H1 (cell line): Measurements from ENCODE around the gene RAB34. TPM values are rescaled to one million over a fixed set of nuclear protein-coding genes. Genes with fewer than 3 reads are reported as not detected.

ENCODE experiments used
- CTCF ChIA-PET: fragments of 300-600 bp; sonication (Branson Sonifier 250); formaldehyde crosslinking; loops from one replicate; lab custom pipeline; 2021; ENCODE audit not compliant: partially characterized antibody; lab: Charles Lee
- POLR2A ChIA-PET: fragments of 300-600 bp; sonication (Branson Sonifier 250); formaldehyde crosslinking; loops from one replicate; lab custom pipeline; 2021; ENCODE audit warnings: inconsistent platforms; ENCODE audit not compliant: partially characterized antibody; lab: Charles Lee
- DNase-seq, 2 experiments: peaks; one replicate each; pipeline versions ENCODE4 v3.0.0 to v3.0.0-alpha.2; 2010 to 2022; ENCODE audit warnings: low spot score in 2 of 2, low read depth in 1 of 2, mixed read lengths in 1 of 2
- FAIRE-seq: peaks from 2 replicates; lab custom pipeline; 2011; peaks lifted over from hg19 to GRCh38; lab: Jason Lieb, UNC
- H2AFZ ChIP-seq: 2 replicates; pipeline ENCODE4 v1.8.1; 2012; ENCODE audit warnings: low read length, inconsistent platforms
- H2AK5ac ChIP-seq: 2 replicates; pipeline ENCODE4 v1.6.1; 2013; ENCODE audit warnings: low read depth, low read length
- H2BK120ac ChIP-seq: replicated peaks from 2 replicates; pipeline ENCODE3; 2013; ENCODE audit warnings: low read depth, low read length, inconsistent platforms
- H2BK12ac ChIP-seq: 2 replicates; pipeline ENCODE4 v1.6.1; 2013; ENCODE audit warnings: low read depth, low read length
- H2BK15ac ChIP-seq: 2 replicates; pipeline ENCODE4 v1.6.1; 2013; ENCODE audit warnings: low read length
- H2BK20ac ChIP-seq: 2 replicates; pipeline ENCODE4 v1.6.1; 2013; ENCODE audit warnings: low read length
- H2BK5ac ChIP-seq: 2 replicates; pipeline ENCODE4 v1.6.1; 2013; ENCODE audit warnings: low read depth, low read length
- H3K14ac ChIP-seq: 2 replicates; pipeline ENCODE4 v1.6.1; 2013; ENCODE audit warnings: inconsistent platforms; ENCODE audit not compliant: insufficient read length
- H3K18ac ChIP-seq: 2 replicates; pipeline ENCODE4 v1.6.1; 2013; ENCODE audit warnings: low read length; ENCODE audit errors: extremely low read depth
- H3K23ac ChIP-seq: 2 replicates; pipeline ENCODE4 v1.6.1; 2013; ENCODE audit warnings: inconsistent platforms; ENCODE audit not compliant: insufficient read length
- H3K23me2 ChIP-seq: 2 replicates; pipeline ENCODE4 v1.6.1; 2013; ENCODE audit warnings: low read depth, low read length
- H3K27ac ChIP-seq: 2 replicates; pipeline ENCODE4 v1.6.1; 2011; ENCODE audit warnings: low read depth, low read length, inconsistent platforms
- H3K27me3 ChIP-seq, 4 experiments: replicated peaks in 1 of 4; 1 replicate in 1 of 4; 2 replicates in 3 of 4; pipeline versions ENCODE4 v1.6.1 to v1.8.1; 2011 to 2013; ENCODE audit warnings: low read length in 3 of 4, mild to moderate bottlenecking in 3 of 4, inconsistent platforms in 2 of 4, mixed read lengths in 2 of 4, moderate library complexity in 1 of 4; ENCODE audit not compliant: control insufficient read depth in 3 of 4, insufficient read depth in 3 of 4; ENCODE audit errors: extremely low read depth in 1 of 4
- H3K36me3 ChIP-seq, 4 experiments: 2 replicates each; pipeline versions ENCODE4 v1.6.1 to v1.8.1; 2011 to 2013; ENCODE audit warnings: mild to moderate bottlenecking in 4 of 4, low read length in 3 of 4, moderate library complexity in 2 of 4, control low read depth in 1 of 4, inconsistent platforms in 1 of 4; ENCODE audit not compliant: insufficient read depth in 4 of 4, control insufficient read depth in 2 of 4
- H3K4ac ChIP-seq: replicated peaks from 2 replicates; pipeline ENCODE3; 2013; ENCODE audit warnings: low read length, low read depth, mixed read lengths, inconsistent platforms; ENCODE audit not compliant: insufficient read length
- H3K4me1 ChIP-seq, 4 experiments: replicated peaks in 1 of 4; 1 replicate in 1 of 4; 2 replicates in 3 of 4; pipeline versions ENCODE4 v1.6.1 to v1.8.1; 2011 to 2013; ENCODE audit warnings: low read length in 3 of 4, inconsistent platforms in 2 of 4, mixed read lengths in 1 of 4; ENCODE audit not compliant: insufficient read depth in 4 of 4, control insufficient read depth in 3 of 4
- H3K4me2 ChIP-seq, 2 experiments: 2 replicates each; pipeline versions ENCODE4 v1.6.1 to v1.8.1; 2011 to 2013; ENCODE audit warnings: low read depth in 2 of 2, low read length in 2 of 2, control low read depth in 1 of 2, inconsistent platforms in 1 of 2, mild to moderate bottlenecking in 1 of 2; ENCODE audit not compliant: insufficient read depth in 1 of 2
- H3K4me3 ChIP-seq, 4 experiments: fragments of 200-600, 300-600 bp in 1 of 4; sonication (generic), shearing (Covaris generic), sonication (Bioruptor Twin) in 1 of 4; 2 replicates each; pipeline versions ENCODE4 v1.5.1 to v1.8.1; 2011 to 2016; ENCODE audit warnings: low read length in 4 of 4, low read depth in 3 of 4, control low read depth in 2 of 4, inconsistent platforms in 2 of 4, mild to moderate bottlenecking in 2 of 4, mixed read lengths in 1 of 4, moderate library complexity in 1 of 4; ENCODE audit not compliant: insufficient read depth in 2 of 4; ENCODE audit errors: extremely low read depth in 1 of 4
- H3K56ac ChIP-seq: replicated peaks from 2 replicates; pipeline ENCODE3; 2013; ENCODE audit warnings: low read depth, mild to moderate bottlenecking, mixed read lengths, low read length, inconsistent platforms; ENCODE audit not compliant: insufficient read length
- H3K79me1 ChIP-seq: 2 replicates; pipeline ENCODE4 v1.6.1; 2013; ENCODE audit warnings: low read depth, low read length, control low read depth
- H3K79me2 ChIP-seq, 2 experiments: 2 replicates each; pipeline versions ENCODE4 v1.6.1 to v1.8.1; 2012 to 2013; ENCODE audit warnings: low read length in 2 of 2, mild to moderate bottlenecking in 2 of 2, inconsistent platforms in 1 of 2; ENCODE audit not compliant: insufficient read depth in 2 of 2, control insufficient read depth in 1 of 2
- H3K9ac ChIP-seq, 4 experiments: replicated peaks in 1 of 4; 1 replicate in 1 of 4; 2 replicates in 3 of 4; pipeline versions ENCODE4 v1.6.1 to v1.8.1; 2011 to 2013; ENCODE audit warnings: low read depth in 3 of 4, low read length in 3 of 4, control low read depth in 2 of 4, mild to moderate bottlenecking in 2 of 4, moderate library complexity in 2 of 4, inconsistent platforms in 1 of 4; ENCODE audit errors: extremely low read depth in 1 of 4
- H3K9me3 ChIP-seq, 2 experiments: 2 replicates each; pipeline versions ENCODE4 v1.6.1 to v1.8.1; 2012 to 2013; ENCODE audit warnings: mild to moderate bottlenecking in 2 of 2, moderate library complexity in 2 of 2, control low read depth in 1 of 2, inconsistent platforms in 1 of 2, low read depth in 1 of 2, low read length in 1 of 2, mixed read lengths in 1 of 2; ENCODE audit not compliant: insufficient read depth in 2 of 2
- H4K20me1 ChIP-seq, 2 experiments: replicated peaks in 1 of 2; 2 replicates each; pipeline versions ENCODE3 to v1.8.1; 2011 to 2013; ENCODE audit warnings: inconsistent platforms in 2 of 2, low read length in 2 of 2, mild to moderate bottlenecking in 1 of 2; ENCODE audit not compliant: insufficient read depth in 2 of 2, control insufficient read depth in 1 of 2
- H4K5ac ChIP-seq: 2 replicates; pipeline ENCODE4 v1.6.1; 2013; ENCODE audit warnings: low read length, low read depth, mixed read lengths, inconsistent platforms; ENCODE audit not compliant: insufficient read length
- H4K8ac ChIP-seq: 2 replicates; pipeline ENCODE4 v1.8.0; 2013; ENCODE audit warnings: mild to moderate bottlenecking, moderate library complexity, low read length, inconsistent platforms; ENCODE audit not compliant: insufficient read depth; ENCODE audit errors: extremely low read depth
- H4K91ac ChIP-seq: replicated peaks from 2 replicates; pipeline ENCODE3; 2013; ENCODE audit warnings: low read length, mixed read lengths, inconsistent platforms; ENCODE audit not compliant: insufficient read length
- BCL11A ChIP-seq, 2 experiments: IDR thresholded peaks; one replicate each; pipeline ENCODE4 v1.6.1; 2011; ENCODE audit warnings: low read depth in 2 of 2, low read length in 2 of 2, mild to moderate bottlenecking in 2 of 2
- FOSL1 ChIP-seq: IDR thresholded peaks from 2 replicates; pipeline ENCODE4 v1.6.1; 2011; ENCODE audit warnings: mild to moderate bottlenecking, low read depth, low read length, moderate library complexity; ENCODE audit not compliant: insufficient read depth
- KDM5A ChIP-seq: fragments of 200-600 bp; IDR thresholded peaks from 2 replicates; pipeline ENCODE4 v1.7.1; 2012; ENCODE audit warnings: mild to moderate bottlenecking, low read length, inconsistent platforms, mixed read lengths
- MAFK ChIP-seq: IDR thresholded peaks from 2 replicates; pipeline ENCODE4 v1.6.1; 2012; ENCODE audit warnings: low read depth, mild to moderate bottlenecking, improper control_type of control experiment, low read length
- POLR2A ChIP-seq, 2 experiments: IDR thresholded peaks; 1 replicate in 1 of 2; 2 replicates in 1 of 2; pipeline ENCODE4 v1.6.1; 2011; ENCODE audit warnings: low read depth in 2 of 2, low read length in 2 of 2, mild to moderate bottlenecking in 2 of 2; ENCODE audit errors: control extremely low read depth in 1 of 2
- POU5F1 ChIP-seq: IDR thresholded peaks from 2 replicates; pipeline ENCODE4 v1.6.1; 2011; ENCODE audit warnings: low read depth, mild to moderate bottlenecking, low read length, moderate library complexity
- RAD21 ChIP-seq, 2 experiments: IDR thresholded peaks in 1 of 2; conservative IDR thresholded peaks in 1 of 2; 2 replicates each; pipeline ENCODE4 v1.6.1; 2011; ENCODE audit warnings: low read depth in 2 of 2, low read length in 2 of 2, improper control_type of control experiment in 1 of 2, inconsistent platforms in 1 of 2, mild to moderate bottlenecking in 1 of 2, moderate library complexity in 1 of 2
- SAP30 ChIP-seq: fragments of 300-600 bp; sonication (generic); IDR thresholded peaks from 2 replicates; pipeline ENCODE4 v1.7.1; 2012; ENCODE audit warnings: low read length, moderate library complexity, mild to moderate bottlenecking, inconsistent platforms; ENCODE audit not compliant: insufficient read depth, insufficient replicate concordance
- TAF1 ChIP-seq: IDR thresholded peaks from 2 replicates; pipeline ENCODE4 v1.6.1; 2011; ENCODE audit warnings: mild to moderate bottlenecking, low read depth, low read length
- WGBS, 2 experiments: shearing (Covaris generic) in 1 of 2; methylation state at CpG; one replicate each; pipeline versions ENCODE4 v1.1.6 to v1.1.7; 2013 to 2015; ENCODE audit warnings: low lambda C conversion rate in 2 of 2, mixed read lengths in 2 of 2, inconsistent platforms in 1 of 2, low coverage in 1 of 2, missing lambda C conversion rate in 1 of 2; ENCODE audit not compliant: insufficient replicate concordance in 2 of 2, insufficient coverage in 1 of 2, insufficient read length in 1 of 2; ENCODE audit errors: extremely low coverage in 1 of 2, missing lambda C conversion rate in 1 of 2; 5-methylcytosine and 5-hydroxymethylcytosine counted together
- polyA plus RNA-seq, 7 experiments: library from polyadenylated mRNA; depleted of rRNA in 3 of 7; stranded (reverse) in 5 of 7; unstranded in 2 of 7; fragments of >200 nt in 5 of 7; fragments of 200-250 nt in 2 of 7; gene quantifications; 1 replicate in 5 of 7; 2 replicates in 1 of 7; 4 replicates in 1 of 7; pipeline versions ENCODE4 v1.2.1 to v1.2.3, GENCODE V29; 2011 to 2013; ENCODE audit warnings: missing spikeins in 2 of 7, mixed read lengths in 2 of 7
- total RNA-seq: library from RNA; stranded (reverse); fragmentation: NEBNext Ultra II Directional; extraction: Animal tissue kit (Norgen Biotek cat#: 25700); gene quantifications from 2 replicates; pipeline ENCODE4 v1.2.1, GENCODE V29; 2021
- TF ChIP-seq, protein P1 (sequence below): IDR thresholded peaks from 2 replicates; pipeline ENCODE4 v1.6.1; 2012; ENCODE audit warnings: inconsistent platforms

RAB34 gene
- total and polyA plus RNA-seq, 2 of the 8 experiments (the other 6 are each of a cell fraction or from before 2014, with no cell fraction given): 237 to 305 TPM

DNA sequence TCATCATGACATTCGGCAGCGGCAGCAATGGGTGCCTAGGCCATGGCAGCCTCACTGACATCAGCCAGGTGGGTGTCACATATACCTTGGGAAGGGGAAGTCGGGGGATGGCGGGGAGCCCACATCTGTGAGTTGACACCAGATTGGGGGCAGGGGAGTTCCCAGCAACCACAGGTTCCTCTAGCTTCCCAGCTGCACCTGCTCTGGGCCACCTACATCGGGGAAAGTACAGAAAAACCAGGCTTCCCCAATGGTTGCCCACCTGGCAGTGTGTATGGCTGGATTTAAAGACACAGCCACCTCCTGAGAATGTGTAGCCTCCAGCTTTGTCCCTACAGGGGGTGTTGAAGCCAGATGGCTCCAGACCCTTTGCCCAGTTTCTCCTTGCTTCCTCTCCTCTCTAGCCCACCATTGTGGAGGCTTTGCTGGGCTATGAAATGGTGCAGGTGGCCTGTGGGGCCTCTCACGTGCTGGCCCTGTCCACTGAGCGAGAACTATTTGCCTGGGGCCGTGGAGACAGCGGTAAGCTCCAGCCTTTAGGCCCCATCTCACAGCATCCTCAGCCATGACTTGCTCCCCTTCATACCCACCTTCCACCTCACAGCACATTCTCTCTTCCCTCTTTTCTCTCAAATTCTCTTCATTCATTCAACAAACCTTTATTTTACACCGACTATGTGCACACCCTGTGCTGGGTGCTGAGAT lies 21.2 kb upstream of the RAB34 start:
- no peak overlapping the region for H4K8ac ChIP-seq
- no peak overlapping the region for H2BK20ac ChIP-seq
- H3K27ac ChIP-seq: no peak overlapping the region
- no peak overlapping the region for H4K91ac ChIP-seq
- H3K27me3 ChIP-seq: no peaks in the 10 kb centered on the region
- H4K5ac ChIP-seq: no peak overlapping the region
- H3K4me2 ChIP-seq: no peak overlapping the region
- no peak overlapping the region for H3K56ac ChIP-seq
- no peak overlapping the region for H3K4ac ChIP-seq
- H3K23me2 ChIP-seq: peaks cover 3% of the 10 kb centered on the region; the same call in 1 of the 2 replicates
- no peaks in the 10 kb centered on the region for H3K9me3 ChIP-seq
- no peak overlapping the region for H3K18ac ChIP-seq
- no peak overlapping the region for H3K9ac ChIP-seq
- DNase-seq (no peak), FAIRE-seq (no peak)
- H3K23ac ChIP-seq: no peak overlapping the region
- H3K4me3 ChIP-seq: no peak overlapping the region
- TF ChIP-seq MAFK: no peak
- TF ChIP-seq, protein P1, sequence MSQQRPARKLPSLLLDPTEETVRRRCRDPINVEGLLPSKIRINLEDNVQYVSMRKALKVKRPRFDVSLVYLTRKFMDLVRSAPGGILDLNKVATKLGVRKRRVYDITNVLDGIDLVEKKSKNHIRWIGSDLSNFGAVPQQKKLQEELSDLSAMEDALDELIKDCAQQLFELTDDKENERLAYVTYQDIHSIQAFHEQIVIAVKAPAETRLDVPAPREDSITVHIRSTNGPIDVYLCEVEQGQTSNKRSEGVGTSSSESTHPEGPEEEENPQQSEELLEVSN: no peak
- TF ChIP-seq POU5F1: no peak
- no peak for TF ChIP-seq FOSL1
- TF ChIP-seq BCL11A (IDR thresholded peaks at IDR 0.05; ENCODE audit: low read depth in 2 of 2, low read length in 2 of 2): no peak
- TF ChIP-seq RAD21 (IDR thresholded peaks at IDR 0.05 in 1 of 2, conservative IDR thresholded peaks at IDR 0.05 in 1 of 2; ENCODE audit: low read depth in 2 of 2, low read length in 2 of 2): no peak
- TF ChIP-seq TAF1: no peak
- TF ChIP-seq SAP30: no peak
- TF ChIP-seq KDM5A: no peak
- no peak for TF ChIP-seq POLR2A (IDR thresholded peaks at IDR 0.05; ENCODE audit: control extremely low read depth in 1 of 2, low read depth in 2 of 2, low read length in 2 of 2)
- no peak overlapping the region for H2AFZ ChIP-seq
- no peaks in the 10 kb centered on the region for H3K79me2 ChIP-seq
- H3K36me3 ChIP-seq: peaks cover 9 to 16% (median 12%) of the 10 kb centered on the region in 4 experiments; a peak in 7 of 8 replicates
- no peak overlapping the region for H2BK120ac ChIP-seq
- H2BK5ac ChIP-seq: no peak overlapping the region
- H3K79me1 ChIP-seq: no peaks in the 10 kb centered on the region; the same call in 1 of the 2 replicates
- no peak overlapping the region for H2AK5ac ChIP-seq
- peaks cover 0 to 5% of the 10 kb centered on the region in 2 experiments for H4K20me1 ChIP-seq
- CTCF ChIA-PET: interaction anchor here (1.5 to 5.6 kb wide), 2 partner anchors 11 kb away, joined by 9 to 70 read pairs; partner anchors contain the start of genes NEK8 and TLCD1
- 89 to 100% methylated on average over 1 to 10 of the region's 10 CpGs for WGBS, 2 experiments
- POLR2A ChIA-PET: interaction anchor here (9.2 to 15.3 kb wide), 2 partner anchors 12 to 15 kb away, joined by 134 to 813 read pairs; partner anchors contain the start of genes NEK8, RPL23A and TLCD1
- H3K14ac ChIP-seq: no peak overlapping the region
- peaks cover 0 to 2% (median 0%) of the 10 kb centered on the region in 4 experiments; a peak in 1 of 7 replicates for H3K4me1 ChIP-seq
- no peak overlapping the region for H2BK15ac ChIP-seq
- no peak overlapping the region for H2BK12ac ChIP-seq
